Glutamatergic neuron (in vitro differentiated cells): Measurements from ENCODE around the gene TSHZ3. TPM values are rescaled to one million over a fixed set of nuclear protein-coding genes. Genes with fewer than 3 reads are reported as not detected.

Experiments used
- DNase-seq: peaks from one replicate; pipeline ENCODE4 v3.0.0; 2022
- H3K27ac Mint-ChIP-seq: one replicate; pipeline ENCODE4 v1.8.0; 2020; ENCODE audit warnings: mild to moderate bottlenecking, mixed read lengths, inconsistent platforms; ENCODE audit not compliant: unreplicated experiment
- H3K27me3 Mint-ChIP-seq: one replicate; pipeline ENCODE4 v1.8.0; 2020; ENCODE audit warnings: mild to moderate bottlenecking, moderate library complexity, mixed read lengths, inconsistent platforms; ENCODE audit not compliant: unreplicated experiment
- H3K36me3 Mint-ChIP-seq: one replicate; pipeline ENCODE4 v1.8.0; 2020; ENCODE audit warnings: mild to moderate bottlenecking, mixed read lengths, inconsistent platforms; ENCODE audit not compliant: unreplicated experiment
- H3K4me1 Mint-ChIP-seq: one replicate; pipeline ENCODE4 v1.8.0; 2020; ENCODE audit warnings: mild to moderate bottlenecking, low read depth, mixed read lengths, inconsistent platforms; ENCODE audit not compliant: unreplicated experiment
- H3K4me3 Mint-ChIP-seq: one replicate; pipeline ENCODE4 v1.8.0; 2020; ENCODE audit warnings: mild to moderate bottlenecking, mixed read lengths, inconsistent platforms; ENCODE audit not compliant: unreplicated experiment
- H3K9me3 Mint-ChIP-seq: one replicate; pipeline ENCODE4 v1.8.0; 2020; ENCODE audit warnings: mild to moderate bottlenecking, moderate library complexity, mixed read lengths, inconsistent platforms; ENCODE audit not compliant: unreplicated experiment
- total RNA-seq: library from RNA; stranded (reverse); fragmentation: NEBNext Ultra II Directional; extraction: Animal tissue kit (Norgen Biotek cat#: 25700); gene quantifications from one replicate; pipeline ENCODE4 v1.2.1, GENCODE V29; 2021; ENCODE audit not compliant: unreplicated experiment
- TF ChIP-seq, protein P1 (sequence below): fragments of 200-600 bp; sonication (generic); IDR thresholded peaks from one replicate; pipeline ENCODE4 v1.5.0; 2021; ENCODE audit not compliant: partially characterized antibody, unreplicated experiment

TSHZ3 gene
- total RNA-seq, 1 donor from 2014 or later, result 7.4 TPM

DNA sequence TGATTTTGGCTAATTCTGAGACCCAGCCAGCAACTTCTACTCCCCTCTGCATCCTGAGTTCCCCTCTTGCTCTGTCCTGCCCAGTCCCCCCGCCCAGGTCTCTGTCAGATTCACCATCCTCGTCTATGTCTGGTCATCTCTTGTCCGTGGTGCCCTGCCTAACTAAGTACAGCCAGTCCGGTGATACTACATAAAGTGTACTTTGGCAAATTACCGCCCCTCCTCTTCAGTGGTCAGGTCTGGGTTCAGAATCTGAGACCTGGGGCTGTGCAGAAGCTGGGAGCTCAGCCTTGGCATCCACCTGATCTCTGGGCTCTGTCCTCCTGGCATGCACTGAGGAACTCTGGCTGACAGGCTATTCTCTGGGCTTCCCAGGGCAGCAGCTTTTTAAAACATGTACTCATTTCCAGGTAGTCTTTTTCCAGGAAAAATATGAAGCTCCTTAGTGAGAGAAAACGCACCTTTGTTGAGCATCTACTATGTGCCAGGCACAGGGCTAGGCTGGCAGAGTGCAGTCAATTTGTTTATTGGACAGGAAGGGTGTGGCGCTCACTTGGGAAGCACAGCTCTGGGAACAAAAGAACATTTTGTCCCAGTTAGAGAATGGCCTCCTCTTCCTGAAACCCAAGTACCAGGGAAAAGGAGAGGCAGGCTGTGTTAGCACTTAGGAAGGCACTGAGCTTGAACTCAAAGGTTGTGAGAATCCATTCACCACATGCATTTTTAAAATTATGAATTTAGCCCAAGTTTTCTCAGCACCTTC, 88.9 kb downstream of the TSHZ3 start:
- DNase-seq, result no peak
- Mint-ChIP-seq H3K36me3 (no peaks in the 10 kb centered on the region), H3K9me3 (peaks cover 10% of the 10 kb centered on the region), H3K4me1 (peaks cover 21% of the 10 kb centered on the region), H3K27me3 (peaks cover 4% of the 10 kb centered on the region), H3K4me3 (no peak overlapping the region), H3K27ac (no peak overlapping the region)
- TF ChIP-seq, protein P1, sequence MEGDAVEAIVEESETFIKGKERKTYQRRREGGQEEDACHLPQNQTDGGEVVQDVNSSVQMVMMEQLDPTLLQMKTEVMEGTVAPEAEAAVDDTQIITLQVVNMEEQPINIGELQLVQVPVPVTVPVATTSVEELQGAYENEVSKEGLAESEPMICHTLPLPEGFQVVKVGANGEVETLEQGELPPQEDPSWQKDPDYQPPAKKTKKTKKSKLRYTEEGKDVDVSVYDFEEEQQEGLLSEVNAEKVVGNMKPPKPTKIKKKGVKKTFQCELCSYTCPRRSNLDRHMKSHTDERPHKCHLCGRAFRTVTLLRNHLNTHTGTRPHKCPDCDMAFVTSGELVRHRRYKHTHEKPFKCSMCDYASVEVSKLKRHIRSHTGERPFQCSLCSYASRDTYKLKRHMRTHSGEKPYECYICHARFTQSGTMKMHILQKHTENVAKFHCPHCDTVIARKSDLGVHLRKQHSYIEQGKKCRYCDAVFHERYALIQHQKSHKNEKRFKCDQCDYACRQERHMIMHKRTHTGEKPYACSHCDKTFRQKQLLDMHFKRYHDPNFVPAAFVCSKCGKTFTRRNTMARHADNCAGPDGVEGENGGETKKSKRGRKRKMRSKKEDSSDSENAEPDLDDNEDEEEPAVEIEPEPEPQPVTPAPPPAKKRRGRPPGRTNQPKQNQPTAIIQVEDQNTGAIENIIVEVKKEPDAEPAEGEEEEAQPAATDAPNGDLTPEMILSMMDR, result no peak

DNA sequence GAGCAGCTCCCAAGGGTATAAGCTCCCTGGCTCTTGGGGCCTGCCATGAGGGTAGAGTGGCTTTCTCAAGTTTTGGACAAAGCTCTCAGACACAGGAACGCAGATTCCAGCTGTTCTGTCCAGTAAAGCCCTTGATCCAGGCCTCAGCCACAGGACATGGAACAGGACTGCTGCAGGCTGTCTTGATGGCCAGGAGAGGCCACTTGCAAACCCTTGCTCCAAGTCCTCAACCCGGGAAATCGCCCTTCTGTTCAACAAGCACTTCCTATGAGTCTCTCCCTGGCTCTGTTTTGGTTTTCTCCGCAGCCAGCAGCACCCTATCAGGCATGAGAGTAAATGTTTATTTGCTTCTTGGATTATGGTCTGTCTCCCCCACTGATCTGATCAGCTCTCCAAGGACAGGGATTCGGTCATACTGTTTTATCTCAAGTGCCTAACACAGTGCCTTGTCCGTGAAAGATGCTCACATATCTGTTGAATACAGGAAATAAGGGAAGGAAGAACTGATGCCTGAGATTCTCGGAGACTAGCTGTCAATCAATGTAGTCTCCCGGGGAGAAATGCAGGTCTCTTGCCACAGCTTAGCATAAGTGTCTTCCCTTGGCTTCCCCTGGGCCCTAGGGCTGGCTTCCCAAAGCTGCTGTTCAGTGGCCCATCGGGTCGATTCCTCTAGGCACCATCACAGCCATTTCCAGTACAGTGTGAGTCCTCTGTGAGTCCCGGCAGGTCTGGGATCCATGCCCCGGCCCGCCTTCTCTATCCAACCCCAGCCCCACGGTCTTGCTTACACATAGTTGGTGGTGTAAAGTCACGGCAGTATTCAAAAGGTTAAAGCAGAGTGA, 90.8 kb downstream of the TSHZ3 start:
- Mint-ChIP-seq H3K4me3 (no peak overlapping the region), H3K27me3 (peaks cover 4% of the 10 kb centered on the region), H3K9me3 (peaks cover 12% of the 10 kb centered on the region), H3K4me1 (peaks cover 37% of the 10 kb centered on the region), H3K36me3 (no peaks in the 10 kb centered on the region), H3K27ac (no peak overlapping the region)
- no peak for DNase-seq
- TF ChIP-seq, protein P1, result no peak

DNA sequence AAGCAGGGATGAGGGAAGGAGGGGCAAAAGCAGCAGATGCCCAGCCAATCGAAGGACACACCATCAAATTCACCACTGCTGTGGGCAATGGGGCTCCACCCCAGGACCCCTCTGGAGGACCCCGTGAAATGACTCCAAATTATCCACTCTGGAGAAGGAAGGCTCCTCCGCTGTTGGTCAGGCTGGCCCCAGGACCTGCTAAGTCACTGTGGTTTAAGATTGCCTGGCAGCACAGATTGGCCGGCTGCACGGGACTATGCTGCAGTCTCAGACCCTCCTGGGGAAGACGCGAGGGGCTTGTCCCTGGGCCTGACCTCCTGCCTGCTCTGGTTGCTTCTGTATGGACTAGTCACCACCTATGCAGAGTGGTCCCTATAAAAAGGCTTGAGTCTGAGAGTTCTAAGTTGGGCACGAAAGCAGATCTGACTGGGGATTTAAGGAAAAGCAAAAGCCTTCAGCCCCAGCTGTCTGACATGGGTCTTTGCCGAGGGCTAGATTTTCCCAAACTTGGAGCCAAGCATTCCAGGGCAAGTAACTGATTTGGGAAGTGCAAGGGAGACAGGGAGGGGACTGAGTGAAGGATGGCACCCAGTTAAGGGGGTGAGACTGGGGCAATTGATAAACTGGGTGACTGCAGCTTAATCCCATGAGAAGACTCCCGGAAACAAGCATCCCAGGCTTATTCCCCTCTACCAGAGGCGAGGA, 91.7 kb downstream of the TSHZ3 start:
- TF ChIP-seq, protein P1, result no peak
- no peak overlapping the region for H3K4me3 Mint-ChIP-seq

DNA sequence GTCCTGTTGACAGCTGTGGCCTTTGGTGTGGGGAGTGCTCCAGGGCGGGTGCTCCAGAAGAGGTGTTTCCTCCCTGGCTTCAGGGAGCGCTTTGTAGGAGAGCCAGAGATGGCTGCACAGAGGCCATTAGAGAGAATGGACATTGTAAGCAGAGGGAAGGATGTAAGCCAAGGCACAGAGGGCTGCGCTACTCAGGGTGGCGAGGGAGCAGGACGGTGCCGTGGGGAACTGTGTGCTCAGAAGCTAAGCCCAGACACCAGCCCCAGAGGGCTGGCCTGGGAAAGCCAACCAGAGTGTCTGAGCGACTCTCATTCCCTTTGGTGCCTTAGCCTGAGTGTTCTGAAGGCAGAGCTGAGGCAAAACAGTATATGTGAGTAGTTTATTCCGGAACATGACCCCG, 92.2 kb downstream of the TSHZ3 start:
- Mint-ChIP-seq H3K36me3 (no peaks in the 10 kb centered on the region), H3K27me3 (peaks cover 4% of the 10 kb centered on the region), H3K4me3 (no peak overlapping the region), H3K9me3 (peaks cover 12% of the 10 kb centered on the region), H3K27ac (no peak overlapping the region), H3K4me1 (peaks cover 37% of the 10 kb centered on the region)
- TF ChIP-seq, protein P1, result no peak
- no peak for DNase-seq

More for the DNA sequence above, 91.7 kb downstream of the TSHZ3 start:
- no peak overlapping the region for H3K27ac Mint-ChIP-seq
- H3K4me1 Mint-ChIP-seq, result peaks cover 37% of the 10 kb centered on the region
- H3K27me3 Mint-ChIP-seq, result peaks cover 4% of the 10 kb centered on the region
- DNase-seq, result no peak
- H3K9me3 Mint-ChIP-seq, result peaks cover 12% of the 10 kb centered on the region
- H3K36me3 Mint-ChIP-seq, result no peaks in the 10 kb centered on the region
